Measurements from ENCODE around the gene CFAP45. TPM values are rescaled to one million over a fixed set of nuclear protein-coding genes. Genes with fewer than 3 reads are reported as not detected.

Gene CFAP45
- polyA plus RNA-seq, 2 of the 4 experiments (the other 2 are of a cell fraction) = 0.67 to 0.89 TPM

DNA sequence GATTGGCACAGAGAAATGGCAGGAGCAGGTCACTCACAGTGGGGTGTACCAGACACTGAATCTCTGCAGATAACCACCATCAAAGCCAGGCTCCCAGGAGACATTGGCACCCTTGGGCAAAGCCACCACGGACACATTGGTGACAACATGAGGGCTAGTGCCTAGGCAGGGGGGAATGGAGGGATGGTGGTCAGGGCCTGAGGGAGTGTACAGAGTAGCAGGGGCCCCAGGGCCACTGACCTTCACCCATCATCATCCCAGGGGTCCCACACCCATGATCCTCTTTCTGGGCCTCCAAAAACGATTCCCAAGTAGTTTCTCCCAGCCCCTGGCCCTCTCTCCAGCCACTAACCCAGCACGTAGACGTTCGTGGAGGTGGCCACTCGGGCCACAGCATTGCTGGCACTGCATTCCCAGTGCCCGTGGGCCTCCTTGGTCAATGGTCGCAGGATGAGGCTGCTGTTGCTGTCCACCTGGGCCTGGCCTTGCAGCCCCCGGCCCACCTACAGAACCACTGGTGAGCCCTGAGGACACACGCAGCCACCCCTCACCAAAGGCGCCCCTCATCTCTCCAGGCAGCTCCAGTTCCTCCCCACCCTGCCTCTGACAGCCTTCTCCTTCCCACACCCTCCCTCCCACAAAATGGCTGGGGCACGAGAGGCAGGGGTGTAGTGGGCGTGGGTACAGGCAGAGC, 31.3 kb upstream of the CFAP45 start:
- ChIA-PET CTCF (interaction anchor here (0.5 to 22.4 kb wide), 8 partner anchors 10 to 744 kb away, joined by 3 to 665 read pairs (median 6); partner anchors contain the start of gene IGSF9), POLR2A (no interaction called here)
- no peak overlapping the region for H3K27ac ChIP-seq
- FAIRE-seq = no peak
- no peak for TF ChIP-seq SMC3 (IDR thresholded peaks at IDR 0.05)
- no peak for TF ChIP-seq ZSCAN20 (CRISPR knock-in tag; IDR thresholded peaks at IDR 0.05)
- no peak for TF ChIP-seq RNF2 (IDR thresholded peaks at IDR 0.05; ENCODE audit: borderline replicate concordance, low read depth)
- TF ChIP-seq CEBPB (IDR thresholded peaks at IDR 0.05) = no peak
- TF ChIP-seq ESRRA (IDR thresholded peaks at IDR 0.05; ENCODE audit: borderline replicate concordance, low read length) = no peak
- TF ChIP-seq, protein P1, sequence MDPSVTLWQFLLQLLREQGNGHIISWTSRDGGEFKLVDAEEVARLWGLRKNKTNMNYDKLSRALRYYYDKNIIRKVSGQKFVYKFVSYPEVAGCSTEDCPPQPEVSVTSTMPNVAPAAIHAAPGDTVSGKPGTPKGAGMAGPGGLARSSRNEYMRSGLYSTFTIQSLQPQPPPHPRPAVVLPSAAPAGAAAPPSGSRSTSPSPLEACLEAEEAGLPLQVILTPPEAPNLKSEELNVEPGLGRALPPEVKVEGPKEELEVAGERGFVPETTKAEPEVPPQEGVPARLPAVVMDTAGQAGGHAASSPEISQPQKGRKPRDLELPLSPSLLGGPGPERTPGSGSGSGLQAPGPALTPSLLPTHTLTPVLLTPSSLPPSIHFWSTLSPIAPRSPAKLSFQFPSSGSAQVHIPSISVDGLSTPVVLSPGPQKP (IDR thresholded peaks at IDR 0.05; ENCODE audit: low read depth, low read length) = no peak
- no peak for TF ChIP-seq EP300 (IDR thresholded peaks at IDR 0.05)
- no peak for TF ChIP-seq PHF8 (IDR thresholded peaks at IDR 0.05; ENCODE audit: borderline replicate concordance, low read depth)
- TF ChIP-seq, protein P2, sequence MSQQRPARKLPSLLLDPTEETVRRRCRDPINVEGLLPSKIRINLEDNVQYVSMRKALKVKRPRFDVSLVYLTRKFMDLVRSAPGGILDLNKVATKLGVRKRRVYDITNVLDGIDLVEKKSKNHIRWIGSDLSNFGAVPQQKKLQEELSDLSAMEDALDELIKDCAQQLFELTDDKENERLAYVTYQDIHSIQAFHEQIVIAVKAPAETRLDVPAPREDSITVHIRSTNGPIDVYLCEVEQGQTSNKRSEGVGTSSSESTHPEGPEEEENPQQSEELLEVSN (IDR thresholded peaks at IDR 0.05; ENCODE audit: borderline replicate concordance, low read depth) = no peak
- TF ChIP-seq KDM5A (IDR thresholded peaks at IDR 0.05) = no peak
- no peak for TF ChIP-seq FOXS1 (CRISPR knock-in tag; IDR thresholded peaks at IDR 0.05)
- no peak for TF ChIP-seq RARB (CRISPR knock-in tag; IDR thresholded peaks at IDR 0.05)
- no peak for TF ChIP-seq MYC (IDR thresholded peaks at IDR 0.05; ENCODE audit: borderline replicate concordance, low read length)
- WGBS (ENCODE audit: missing lambda C conversion rate) = 80% methylated on average over 13 of the region's 13 CpGs
- H3K4me1 ChIP-seq = peaks cover 8% of the 10 kb centered on the region
- H3K4me2 ChIP-seq = no peak overlapping the region
- no peak for DNase-seq (ENCODE audit: low read depth in 1 of 2, low spot score in 1 of 2)
- no peak for ATAC-seq
- no peak overlapping the region for H3K4me3 ChIP-seq
- no peaks in the 10 kb centered on the region for H3K9me3 ChIP-seq

DNA sequence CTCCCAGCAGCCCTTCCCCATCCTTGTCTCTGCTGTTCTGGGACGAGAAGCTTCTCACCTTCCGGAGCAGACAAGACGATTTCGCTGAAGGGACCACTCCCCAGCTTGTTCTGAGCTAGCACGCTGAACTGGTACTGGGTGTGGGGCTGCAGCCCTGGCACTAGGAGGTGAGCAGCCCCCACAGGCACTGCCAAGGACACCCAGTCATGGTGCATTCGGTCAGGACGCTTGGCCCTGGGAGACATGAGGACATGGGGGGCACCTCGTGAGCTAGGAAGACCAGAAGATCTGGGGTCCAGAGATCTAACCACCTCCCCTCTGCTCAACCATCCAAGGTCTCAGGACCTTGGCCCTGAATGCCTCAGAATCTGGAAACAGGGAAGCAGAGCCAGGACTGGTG, 30.7 kb upstream of the CFAP45 start:
- peaks cover 10% of the 10 kb centered on the region for H3K4me1 ChIP-seq
- H3K27ac ChIP-seq = no peak overlapping the region
- ChIA-PET POLR2A (no interaction called here), CTCF (interaction anchor here (0.5 to 22.4 kb wide), 4 partner anchors 9 to 744 kb away, joined by 3 to 665 read pairs (median 4); no protein-coding TSS in a partner anchor)
- WGBS (ENCODE audit: missing lambda C conversion rate) = 94% methylated on average over 7 of the region's 8 CpGs
- ATAC-seq (no peak), DNase-seq (ENCODE audit: low read depth in 1 of 2, low spot score in 1 of 2) (no peak), FAIRE-seq (no peak)
- H3K4me2 ChIP-seq = no peak overlapping the region
- no peaks in the 10 kb centered on the region for H3K9me3 ChIP-seq
- no peak overlapping the region for H3K4me3 ChIP-seq
- TF ChIP-seq CBX8 (IDR thresholded peaks at IDR 0.05) = no peak
- TF ChIP-seq EHF (CRISPR knock-in tag; IDR thresholded peaks at IDR 0.05) = no peak
- TF ChIP-seq MAZ (IDR thresholded peaks at IDR 0.05; ENCODE audit: borderline replicate concordance, low read depth, low read length) = no peak
- TF ChIP-seq ZSCAN20 (CRISPR knock-in tag; IDR thresholded peaks at IDR 0.05) = no peak
- TF ChIP-seq, protein P2 (IDR thresholded peaks at IDR 0.05; ENCODE audit: borderline replicate concordance, low read depth) = no peak

DNA sequence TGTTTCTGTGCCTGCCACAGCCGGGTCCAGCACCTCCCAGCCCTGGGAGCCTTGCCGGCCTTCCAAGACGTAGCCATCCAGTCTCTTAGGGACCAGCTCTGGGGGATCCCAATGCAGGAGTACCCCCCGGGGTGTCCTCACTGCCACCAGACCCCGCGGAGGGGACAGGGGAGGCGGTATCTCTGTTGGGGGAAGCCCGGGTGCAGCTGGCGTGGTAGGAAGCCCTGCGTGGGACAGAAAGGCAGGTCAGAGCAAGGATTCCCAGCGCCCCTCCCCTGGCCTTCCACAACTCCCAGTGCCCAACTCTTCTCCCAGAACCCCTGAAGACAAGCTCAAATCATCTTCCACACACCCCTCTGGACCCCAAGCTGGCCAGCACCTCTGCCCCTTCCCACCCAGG, 30.3 kb upstream of the CFAP45 start:
- ATAC-seq = no peak

More for the DNA sequence above, 30.3 kb upstream of the CFAP45 start:
- no peak for DNase-seq (ENCODE audit: low read depth in 1 of 2, low spot score in 1 of 2)
- POLR2A ChIA-PET = no interaction called here
- Histone ChIP-seq H3K4me2 (no peak overlapping the region), H3K4me1 (peaks cover 10% of the 10 kb centered on the region), H3K9me3 (no peaks in the 10 kb centered on the region), H3K4me3 (no peak overlapping the region), H3K27ac (no peak overlapping the region)
- 81% methylated on average over 10 of the region's 11 CpGs for whole genome bisulfite sequencing (ENCODE audit: missing lambda C conversion rate)
- no peak for FAIRE-seq
- CTCF ChIA-PET = interaction anchor here (1.0 to 22.4 kb wide), 4 partner anchors 7 to 148 kb away, joined by 4 to 665 read pairs (median 52); no protein-coding TSS in a partner anchor
- TF ChIP-seq BHLHE40 (IDR thresholded peaks at IDR 0.05; ENCODE audit: low read depth, low read length) = no peak
- TF ChIP-seq RARB (CRISPR knock-in tag; IDR thresholded peaks at IDR 0.05) = no peak
- no peak for TF ChIP-seq NR3C1 (IDR thresholded peaks at IDR 0.05)
- no peak for TF ChIP-seq POLR2A (IDR thresholded peaks at IDR 0.05; ENCODE audit: low read length)
- TF ChIP-seq RAD21 (conservative IDR thresholded peaks at IDR 0.05 in 1 of 2, IDR thresholded peaks at IDR 0.05 in 1 of 2) = no peak
- TF ChIP-seq CBX8 (IDR thresholded peaks at IDR 0.05) = no peak
- TF ChIP-seq SREBF2 (IDR thresholded peaks at IDR 0.05) = no peak
- TF ChIP-seq ZC3H11A (IDR thresholded peaks at IDR 0.05) = no peak
- no peak for TF ChIP-seq PHF8 (IDR thresholded peaks at IDR 0.05; ENCODE audit: borderline replicate concordance, low read depth)
